SKM-1 treated with dmso at 0.1 percent for 144 hours (cell line): ENCODE measurements around the gene PCDHGA1.

Experiments
- DNase-seq: peaks from one replicate; lab custom pipeline; 2025; ENCODE audit not compliant: unreplicated experiment; lab: John Stamatoyannopoulos, UW

PCDHGA1 gene

GRCh38 chr5:141528291-141528984, 198.1 kb downstream of the PCDHGA1 start:
- DNase-seq, result no peak

- no peak for DNase-seq
These were observed 198.7 kb downstream of the PCDHGA1 start for GRCh38 chr5:141529002-141529401.

- no peak for DNase-seq
These were observed 199.6 kb downstream of the PCDHGA1 start for GRCh38 chr5:141529873-141530272.

GRCh38 chr5:141532726-141533125, 202.4 kb downstream of the PCDHGA1 start:
- no peak for DNase-seq

GRCh38 chr5:141533897-141534296, 203.6 kb downstream of the PCDHGA1 start:
- DNase-seq, result no peak

- DNase-seq, result no peak
These were observed 204.3 kb downstream of the PCDHGA1 start for GRCh38 chr5:141534492-141535213.

GRCh38 chr5:141543053-141543452, 212.7 kb downstream of the PCDHGA1 start:
- DNase-seq, result no peak

GRCh38 chr5:141547488-141547887, 217.2 kb downstream of the PCDHGA1 start:
- DNase-seq, result no peak

- no peak for DNase-seq
These were observed 217.6 kb downstream of the PCDHGA1 start for GRCh38 chr5:141547921-141548320.

- peak; percentile 65 for DNase-seq
These were observed 227.4 kb downstream of the PCDHGA1 start for GRCh38 chr5:141557681-141558136.

GRCh38 chr5:141558150-141558549, 227.8 kb downstream of the PCDHGA1 start:
- DNase-seq, result no peak

- no peak for DNase-seq
These were observed 229.1 kb downstream of the PCDHGA1 start for GRCh38 chr5:141559461-141559860.

GRCh38 chr5:141560151-141560550, 229.8 kb downstream of the PCDHGA1 start:
- no peak for DNase-seq

GRCh38 chr5:141560725-141561483, 230.6 kb downstream of the PCDHGA1 start:
- no peak for DNase-seq
